NCI-H2196 (cell line): ENCODE results near the gene DIABLO.
"Not testable (repeated sequence)": the region's sequence is repeated elsewhere in the genome, so short reads cannot be mapped to it uniquely, and the experiment has no call there.

ENCODE experiments used
- DNase-seq: peaks from one replicate; lab custom pipeline; 2025; ENCODE audit not compliant: unreplicated experiment; lab: John Stamatoyannopoulos, UW

Gene DIABLO

GRCh38 chr12:122225683-122226365, at the start of gene DIABLO:
Gene DIABLO, minus strand, starts transcription at chr12:122226052. Its CDS starts 38 bp downstream, at chr12:122226014.
- DNase-seq, result peak; percentile 99

DNA sequence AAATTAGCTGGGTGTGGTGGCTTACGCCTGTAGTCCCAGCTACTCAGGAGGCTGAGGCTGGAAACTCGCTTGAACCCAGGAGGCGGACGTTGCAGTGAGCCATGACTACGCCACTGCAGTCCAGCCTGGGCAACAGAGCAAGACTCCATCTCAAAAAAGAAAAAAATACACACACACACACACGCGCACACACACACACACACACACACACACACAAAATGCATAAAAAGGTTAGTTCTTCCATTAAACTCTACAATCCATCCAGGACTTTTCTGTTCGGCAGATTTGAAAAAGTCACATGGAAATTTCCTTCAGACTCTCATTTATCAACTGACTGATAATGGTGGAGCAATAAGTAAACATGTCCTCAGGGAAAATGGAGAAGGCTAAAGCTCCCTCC, 49.6 kb upstream of the DIABLO start:
- DNase-seq, result no peak

- DNase-seq, result peak; percentile 98
These were observed 40.5 kb upstream of the DIABLO start, which contains the start of gene VPS33A for GRCh38 chr12:122266230-122266901. Gene VPS33A, minus strand, starts transcription at chr12:122266494. Its CDS starts 86 bp downstream, at chr12:122266408.

- DNase-seq, result peak; percentile 34
These were observed 40.0 kb upstream of the DIABLO start for GRCh38 chr12:122265886-122266229.

DNA sequence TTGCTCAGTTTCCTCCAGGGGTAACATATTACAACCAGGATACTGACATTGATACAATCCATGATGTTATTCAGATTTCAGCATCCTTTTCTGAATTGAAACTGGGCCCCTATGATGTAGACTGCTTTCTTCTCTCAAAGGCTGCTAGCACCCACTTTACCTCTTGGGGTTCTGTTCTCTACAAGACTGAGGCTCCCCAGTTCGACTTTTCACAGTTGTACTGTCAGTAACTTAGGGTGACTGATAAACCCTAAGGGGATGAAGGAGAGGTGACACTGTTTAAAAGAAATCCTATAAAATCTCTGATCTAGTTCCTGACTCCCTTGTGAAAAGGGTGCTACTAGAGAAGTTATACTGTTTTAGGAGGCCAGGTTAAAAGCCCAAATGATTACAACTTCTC, 39.6 kb upstream of the DIABLO start:
- DNase-seq, result no peak

GRCh38 chr12:122260735-122261134, 34.9 kb upstream of the DIABLO start:
- DNase-seq, result not testable (repeated sequence)

DNA sequence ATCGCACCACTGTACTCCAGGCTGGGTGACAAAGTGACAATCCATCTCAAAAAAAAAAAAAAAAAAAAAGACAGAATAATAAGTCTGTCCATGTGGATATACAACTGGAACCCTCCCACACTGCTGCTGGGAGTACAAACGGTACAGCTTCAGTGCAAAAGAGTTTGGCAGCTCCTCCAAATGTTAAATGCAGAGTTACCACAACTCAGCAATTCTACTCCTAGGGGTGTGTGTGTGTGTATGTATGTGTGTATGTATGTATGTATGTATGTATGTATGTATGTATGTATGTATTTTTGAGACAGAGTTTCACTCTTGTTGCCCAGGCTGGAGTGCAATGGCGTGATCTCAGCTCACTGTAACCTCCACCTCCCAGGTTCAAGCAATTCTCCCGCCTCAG, 33.1 kb upstream of the DIABLO start:
- not testable (repeated sequence) for DNase-seq

- DNase-seq, result not testable (repeated sequence)
These were observed 32.6 kb upstream of the DIABLO start for GRCh38 chr12:122258462-122258861.

GRCh38 chr12:122250536-122250935, 24.7 kb upstream of the DIABLO start:
- DNase-seq, result no peak

- peak; percentile 40 for DNase-seq
These were observed 24.2 kb upstream of the DIABLO start for GRCh38 chr12:122250047-122250446.

- no peak for DNase-seq
These were observed 19.7 kb upstream of the DIABLO start for GRCh38 chr12:122245553-122245952.

DNA sequence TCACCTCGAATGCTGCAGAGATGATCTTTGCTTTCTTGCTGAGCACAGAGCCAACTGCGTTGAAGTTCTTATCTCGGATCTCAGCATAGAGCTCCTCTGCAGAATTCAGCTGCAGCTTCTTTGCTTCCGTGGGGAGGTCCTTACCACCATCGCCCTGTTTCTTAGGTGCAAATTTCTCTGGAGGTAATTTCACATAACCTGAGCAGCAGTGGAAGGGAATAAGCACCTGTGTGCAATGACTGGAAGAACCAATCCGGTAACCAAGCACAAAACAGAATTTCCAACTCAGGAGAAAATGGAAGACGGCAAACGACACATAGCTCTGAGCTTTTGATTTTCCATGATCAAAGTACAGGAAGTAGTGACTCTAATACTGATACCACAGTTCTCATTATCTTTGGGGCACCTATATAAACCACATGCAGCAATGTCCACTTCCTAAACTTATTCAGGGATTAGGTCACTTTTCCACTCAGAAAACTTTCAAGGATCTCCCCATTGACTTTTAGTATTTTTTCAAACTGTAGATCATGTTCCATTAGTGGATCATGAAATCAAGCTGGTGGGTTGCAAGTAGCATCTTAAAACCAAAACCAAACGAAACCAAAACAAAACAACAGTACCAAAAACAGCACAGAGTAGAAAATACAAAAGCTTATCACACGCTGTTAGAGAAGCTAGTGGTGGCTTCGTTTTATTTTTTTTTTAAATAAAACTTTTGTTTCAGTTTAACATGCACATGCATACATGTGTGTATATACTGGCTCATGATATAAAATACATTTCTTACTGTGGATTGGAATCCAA, 18.9 kb upstream of the DIABLO start:
- DNase-seq, result no peak

GRCh38 chr12:122243965-122244364, 18.1 kb upstream of the DIABLO start:
- DNase-seq, result no peak

GRCh38 chr12:122238861-122239260, 13.0 kb upstream of the DIABLO start:
- DNase-seq, result peak; percentile 18

DNA sequence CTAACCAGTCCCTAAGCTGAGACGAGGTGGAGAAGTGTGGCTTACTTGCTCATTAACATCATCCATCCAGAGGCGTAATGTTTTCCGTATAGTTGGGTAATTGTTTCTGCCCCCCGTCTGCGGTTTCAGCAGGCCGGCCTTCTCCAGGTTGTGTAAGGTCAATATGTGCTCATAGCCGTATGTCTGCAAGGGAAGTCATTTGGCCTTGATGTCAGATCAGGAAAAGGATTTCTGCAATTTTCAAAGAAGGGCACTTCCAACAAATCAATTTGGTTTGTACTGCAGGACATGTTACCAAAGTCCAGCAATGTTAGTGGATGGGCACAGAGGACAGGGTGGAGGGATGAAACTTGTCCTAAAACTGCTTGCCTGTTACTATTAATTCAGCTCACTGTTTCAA, 9.9 kb upstream of the DIABLO start:
- no peak for DNase-seq

DNA sequence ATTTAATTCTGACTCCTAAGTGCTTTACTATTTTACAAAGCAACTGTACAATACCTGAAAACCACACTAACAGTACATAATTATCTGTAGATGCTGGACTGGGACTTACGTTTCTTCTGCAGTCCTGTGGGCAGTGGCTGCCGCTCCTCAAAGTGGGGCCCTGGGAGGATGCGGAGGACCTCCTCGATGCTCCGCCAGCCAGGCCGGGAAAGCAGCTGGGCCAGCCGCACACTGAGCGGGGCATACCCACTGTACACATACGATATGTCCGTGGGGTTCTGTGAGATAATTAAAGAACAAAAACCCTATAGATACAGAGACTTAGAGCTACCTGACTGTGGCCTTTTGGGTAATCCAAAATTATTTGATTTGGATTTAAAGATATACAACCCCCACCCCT, 6.8 kb upstream of the DIABLO start:
- DNase-seq, result no peak

GRCh38 chr12:122230798-122231197, 4.9 kb upstream of the DIABLO start:
- DNase-seq, result no peak

GRCh38 chr12:122228092-122228491, 2.2 kb upstream of the DIABLO start:
- DNase-seq, result no peak

DNA sequence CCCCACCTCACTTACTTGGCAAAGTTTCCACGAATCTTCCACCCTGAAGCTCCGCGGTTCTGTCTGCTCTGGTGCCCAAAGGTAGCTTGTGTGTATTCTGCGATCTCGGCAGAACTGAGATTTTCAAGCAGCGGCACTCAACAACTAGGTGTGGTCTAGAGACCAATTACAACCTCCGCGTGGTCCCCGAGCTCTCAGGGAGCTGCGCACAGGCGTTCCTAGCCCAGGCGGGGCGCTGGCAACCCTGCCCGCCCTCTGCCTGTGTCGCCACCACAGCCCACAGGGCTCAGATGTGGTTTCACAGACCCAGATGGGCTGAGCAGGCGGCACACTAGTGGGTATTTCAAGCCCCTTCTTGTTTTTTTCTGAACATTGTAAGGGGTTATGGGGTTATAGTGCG, 1.5 kb upstream of the DIABLO start:
- DNase-seq, result no peak

- no peak for DNase-seq
These were observed 694 bp upstream of the DIABLO start for GRCh38 chr12:122226366-122227125.

GRCh38 chr12:122216445-122216844, 9.4 kb downstream of the DIABLO start:
- DNase-seq, result no peak
